Aorta (tissue), 5 donors: ENCODE measurements around the gene MYL9. TPM values are rescaled to one million over a fixed set of nuclear protein-coding genes. Genes with fewer than 3 reads are reported as not detected.
A peak's percentile ranks its signal among the peaks of the same experiment; 100 is the strongest.
"Not testable (repeated sequence)": the region's sequence is repeated elsewhere in the genome, so short reads cannot be mapped to it uniquely, and the experiment has no call there.

Experiments used
- ATAC-seq: fragments of 200-7000 bp; cut with Tn5 transposase; one replicate; pipeline ENCODE4 v1.9.1; 2022; ENCODE audit warnings: moderate library complexity; ENCODE audit not compliant: low FRiP score
- DNase-seq, 2 donors: peaks; one replicate each; pipeline ENCODE4 v3.0.0-alpha.2; 2020
- H3K27ac ChIP-seq, 2 donors: one replicate each; pipeline ENCODE4 v1.5.1; 2013; ENCODE audit warnings: low read length in 2 of 2, mild to moderate bottlenecking in 2 of 2, moderate library complexity in 2 of 2, control low read depth in 1 of 2, inconsistent platforms in 1 of 2, low read depth in 1 of 2
- H3K27me3 ChIP-seq, 2 donors: one replicate each; pipeline ENCODE4 v1.6.1; 2013; ENCODE audit warnings: control low read depth in 1 of 2, low read length in 1 of 2, mild to moderate bottlenecking in 1 of 2, moderate library complexity in 1 of 2; ENCODE audit not compliant: insufficient read depth in 2 of 2, control insufficient read depth in 1 of 2
- H3K36me3 ChIP-seq, 2 donors: one replicate each; pipeline ENCODE4 v1.6.1; 2013; ENCODE audit warnings: control low read depth in 1 of 2, low read length in 1 of 2, mild to moderate bottlenecking in 1 of 2; ENCODE audit not compliant: insufficient read depth in 2 of 2, control insufficient read depth in 1 of 2
- H3K4me1 ChIP-seq, 2 donors: one replicate each; pipeline ENCODE4 v1.6.1; 2013; ENCODE audit warnings: low read length in 2 of 2, control low read depth in 1 of 2, mild to moderate bottlenecking in 1 of 2, moderate library complexity in 1 of 2; ENCODE audit not compliant: insufficient read depth in 2 of 2, control insufficient read depth in 1 of 2
- H3K4me3 ChIP-seq, 2 donors: one replicate each; pipeline ENCODE4 v1.5.1; 2013; ENCODE audit warnings: low read length in 2 of 2, control low read depth in 1 of 2, mild to moderate bottlenecking in 1 of 2
- H3K9me3 ChIP-seq: one replicate; pipeline ENCODE4 v1.6.1; 2013; ENCODE audit warnings: mild to moderate bottlenecking, low read length; ENCODE audit not compliant: control insufficient read depth
- WGBS, 2 donors: extraction: QIAGEN DNeasy Blood & Tissue Kit; methylation state at CpG; one replicate each; pipeline ENCODE4 v1.1.7; 2013; 5-methylcytosine and 5-hydroxymethylcytosine counted together
- intact Hi-C, 2 donors: fragments of 100-400 bp; cut with DNase I; formaldehyde crosslinking; loops; one replicate each; pipeline versions ENCODE4 v1.14.2 to v1.15.0; 2022
- polyA plus RNA-seq, 2 donors: library from polyadenylated mRNA; stranded (reverse); fragments of 200-250 nt; gene quantifications; one replicate each; pipeline ENCODE4 v1.2.3, GENCODE V29; 2013
- total RNA-seq, 2 donors: library from RNA; stranded (reverse); fragmentation: NEBNext Ultra II Directional; extraction: Animal tissue kit (Norgen Biotek cat#: 25700); gene quantifications; one replicate each; pipeline ENCODE4 v1.2.1, GENCODE V29; 2021
- donor health status: healthy with polysubstance abuse.
- donor health status: Bipolar disorder and iron deficiency.
- donor health status: DM: no; HTN: no; CAD: no.
- donor health status: DM: no; HTN: no; CAD: no.
- donor health status: DM: yes; HTN: yes; CAD: no.

The MYL9 gene
- total and polyA plus RNA-seq, 4 donors = 1,693 to 3,222 (median 2,353) TPM

GRCh38 chr20:36550790-36551299 lies 9.5 kb downstream of the MYL9 start:
- ATAC-seq (peak; percentile 54), DNase-seq (peak; percentile 50 to 76)
- Histone ChIP-seq H3K27ac (peak overlapping the region in 1 of 2 donors; percentile 48), H3K9me3 (no peaks in the 10 kb centered on the region), H3K4me3 (no peak overlapping the region), H3K27me3 (no peaks in the 10 kb centered on the region), H3K36me3 (peaks cover 0 to 10% of the 10 kb centered on the region in 2 donors), H3K4me1 (no peaks in the 10 kb centered on the region)
- intact Hi-C loops = no loop called here
- 7 to 8% methylated on average over 15 of the region's 15 CpGs for WGBS, 2 donors

- Histone ChIP-seq H3K4me1 (no peaks in the 10 kb centered on the region), H3K36me3 (no peaks in the 10 kb centered on the region), H3K27me3 (no peaks in the 10 kb centered on the region), H3K4me3 (no peak overlapping the region), H3K27ac (no peak overlapping the region), H3K9me3 (no peaks in the 10 kb centered on the region)
- DNase-seq (peak in 1 of 2 donors; percentile 2), ATAC-seq (no peak)
- intact Hi-C loops = loop anchor here (5.0 kb wide), 3 partner anchors 37 to 332 kb away; no protein-coding TSS in a partner anchor
- 93 to 94% methylated on average over 2 of the region's 2 CpGs for WGBS, 2 donors
These were observed 13.9 kb downstream of the MYL9 start for GRCh38 chr20:36555248-36555647.

- no peaks in the 10 kb centered on the region for H3K36me3 ChIP-seq
- DNase-seq (no peak), ATAC-seq (no peak)
- intact Hi-C loops = no loop called here
- no peak overlapping the region for H3K4me3 ChIP-seq
- no peaks in the 10 kb centered on the region for H3K4me1 ChIP-seq
- H3K27ac ChIP-seq = no peak overlapping the region
- no peaks in the 10 kb centered on the region for H3K27me3 ChIP-seq
- WGBS, 2 donors = 77 to 81% methylated on average over 2 of the region's 2 CpGs
- no peaks in the 10 kb centered on the region for H3K9me3 ChIP-seq
These were observed 21.4 kb downstream of the MYL9 start for GRCh38 chr20:36562724-36563123.

GRCh38 chr20:36563374-36563773 lies 22.1 kb downstream of the MYL9 start:
- intact Hi-C loops = no loop called here
- ATAC-seq (no peak), DNase-seq (no peak)
- Histone ChIP-seq H3K27me3 (no peaks in the 10 kb centered on the region), H3K9me3 (no peaks in the 10 kb centered on the region), H3K4me1 (no peaks in the 10 kb centered on the region), H3K4me3 (no peak overlapping the region), H3K27ac (no peak overlapping the region), H3K36me3 (no peaks in the 10 kb centered on the region)
- 70 to 83% methylated on average over 1 of the region's 1 CpG for WGBS, 2 donors

- H3K27me3 ChIP-seq, H3K27ac ChIP-seq, H3K36me3 ChIP-seq, H3K4me3 ChIP-seq, DNase-seq, ATAC-seq, intact Hi-C loops, H3K9me3 ChIP-seq, H3K4me1 ChIP-seq: not testable (repeated sequence)
- WGBS, 2 donors = 96 to 98% methylated on average over 8 to 13 of the region's 13 CpGs
These were observed 22.9 kb downstream of the MYL9 start for GRCh38 chr20:36564078-36564725.

- H3K36me3 ChIP-seq, ATAC-seq, H3K4me1 ChIP-seq, DNase-seq, intact Hi-C loops, H3K27ac ChIP-seq, H3K27me3 ChIP-seq, H3K9me3 ChIP-seq, H3K4me3 ChIP-seq: not testable (repeated sequence)
- 95 to 96% methylated on average over 6 of the region's 6 CpGs for WGBS, 2 donors
These were observed 23.4 kb downstream of the MYL9 start for GRCh38 chr20:36564726-36565121.

- no peak for ATAC-seq
These were observed 24.2 kb downstream of the MYL9 start for GRCh38 chr20:36565520-36565919.

GRCh38 chr20:36569847-36570429 lies 28.6 kb downstream of the MYL9 start:
- 66 to 68% methylated on average over 7 of the region's 7 CpGs for WGBS, 2 donors
- no peaks in the 10 kb centered on the region for H3K36me3 ChIP-seq
- no peak overlapping the region for H3K4me3 ChIP-seq
- H3K9me3 ChIP-seq = no peaks in the 10 kb centered on the region
- intact Hi-C loops = loop anchor here in 1 of 2 donors (5.0 kb wide), 1 partner anchor 37 kb away; the partner anchor contains the start of gene RAB5IF
- H3K4me1 ChIP-seq = no peaks in the 10 kb centered on the region
- H3K27me3 ChIP-seq = no peaks in the 10 kb centered on the region
- DNase-seq (no peak), ATAC-seq (no peak)
- H3K27ac ChIP-seq = no peak overlapping the region

More at GRCh38 chr20:36565520-36565919, 24.2 kb downstream of the MYL9 start:
- Histone ChIP-seq H3K36me3 (no peaks in the 10 kb centered on the region), H3K27me3 (no peaks in the 10 kb centered on the region), H3K4me1 (no peaks in the 10 kb centered on the region), H3K27ac (no peak overlapping the region), H3K9me3 (no peaks in the 10 kb centered on the region), H3K4me3 (no peak overlapping the region)
- 93 to 95% methylated on average over 3 of the region's 3 CpGs for WGBS, 2 donors
- intact Hi-C loops = no loop called here
- no peak for DNase-seq
